ENCODE results near the gene AUTS2.

- TF ChIP-seq CTCF (IDR thresholded peaks at IDR 0.05) = no peak
- TF ChIP-seq RELA (CRISPR knock-in tag; IDR thresholded peaks at IDR 0.05; ENCODE audit: borderline replicate concordance) = no peak
- TF ChIP-seq JUN (CRISPR knock-in tag; IDR thresholded peaks at IDR 0.05) = no peak
- no peak for TF ChIP-seq ERG (CRISPR knock-in tag; IDR thresholded peaks at IDR 0.05)
- TF ChIP-seq GABPB1 (CRISPR knock-in tag; IDR thresholded peaks at IDR 0.05) = no peak
- no peak for TF ChIP-seq ATF6 (CRISPR knock-in tag; IDR thresholded peaks at IDR 0.05)
- no peak for TF ChIP-seq E2F4 (CRISPR knock-in tag; IDR thresholded peaks at IDR 0.05; ENCODE audit: borderline replicate concordance, low read depth)
- TF ChIP-seq, protein P1, sequence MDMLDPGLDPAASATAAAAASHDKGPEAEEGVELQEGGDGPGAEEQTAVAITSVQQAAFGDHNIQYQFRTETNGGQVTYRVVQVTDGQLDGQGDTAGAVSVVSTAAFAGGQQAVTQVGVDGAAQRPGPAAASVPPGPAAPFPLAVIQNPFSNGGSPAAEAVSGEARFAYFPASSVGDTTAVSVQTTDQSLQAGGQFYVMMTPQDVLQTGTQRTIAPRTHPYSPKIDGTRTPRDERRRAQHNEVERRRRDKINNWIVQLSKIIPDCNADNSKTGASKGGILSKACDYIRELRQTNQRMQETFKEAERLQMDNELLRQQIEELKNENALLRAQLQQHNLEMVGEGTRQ (CRISPR knock-in tag; IDR thresholded peaks at IDR 0.05) = no peak
- no peak for TF ChIP-seq NFE2L1 (CRISPR knock-in tag; IDR thresholded peaks at IDR 0.05)
- no peak for TF ChIP-seq ZNF121 (CRISPR knock-in tag; IDR thresholded peaks at IDR 0.05)
Observed at GRCh38 chr7:70303780-70304179, 705.5 kb downstream of the AUTS2 start.
